Kidney capillary endothelial cell (primary cell): Measurements from ENCODE around the gene ASB16.
"Not testable (repeated sequence)": the region's sequence is repeated elsewhere in the genome, so short reads cannot be mapped to it uniquely, and the experiment has no call there.

Source experiments
- DNase-seq: peaks from one replicate; pipeline ENCODE4 v3.0.0-alpha.2; 2018; ENCODE audit warnings: low spot score

Gene ASB16

GRCh38 chr17:44170499-44171201 is at the start of gene ASB16:
Gene ASB16, plus strand, starts transcription at chr17:44170704. Its CDS starts 86 bp downstream, at chr17:44170790.
- DNase-seq = no peak

GRCh38 chr17:44120851-44121605 is 49.5 kb upstream of the ASB16 start:
- no peak for DNase-seq

- no peak for DNase-seq
These were observed 48.3 kb upstream of the ASB16 start for GRCh38 chr17:44121997-44122815.

GRCh38 chr17:44122816-44123355 is 47.6 kb upstream of the ASB16 start:
- no peak for DNase-seq

GRCh38 chr17:44123356-44124117 is 47.0 kb upstream of the ASB16 start, which contains the start of gene HDAC5:
Gene HDAC5, minus strand, starts transcription at chr17:44123641. Its CDS starts 6,126 bp downstream, at chr17:44117515.
- DNase-seq = peak; percentile 90

GRCh38 chr17:44124118-44124438 is 46.4 kb upstream of the ASB16 start:
- no peak for DNase-seq

GRCh38 chr17:44128383-44128782 is 42.1 kb upstream of the ASB16 start:
- DNase-seq = no peak

GRCh38 chr17:44130693-44131349 is 39.7 kb upstream of the ASB16 start:
- no peak for DNase-seq

- DNase-seq = not testable (repeated sequence)
These were observed 39.1 kb upstream of the ASB16 start for GRCh38 chr17:44131372-44131771.

GRCh38 chr17:44132275-44132821 is 38.2 kb upstream of the ASB16 start:
- no peak for DNase-seq

- DNase-seq = no peak
These were observed 36.5 kb upstream of the ASB16 start for GRCh38 chr17:44133918-44134476.

- no peak for DNase-seq
These were observed 35.5 kb upstream of the ASB16 start for GRCh38 chr17:44134752-44135568.

- peak; percentile 93 for DNase-seq
These were observed 32.4 kb upstream of the ASB16 start for GRCh38 chr17:44137891-44138709.

GRCh38 chr17:44143921-44144320 is 26.6 kb upstream of the ASB16 start:
- not testable (repeated sequence) for DNase-seq

- DNase-seq = no peak
These were observed 25.4 kb upstream of the ASB16 start for GRCh38 chr17:44144966-44145739.

- no peak for DNase-seq
These were observed 23.8 kb upstream of the ASB16 start for GRCh38 chr17:44146375-44147346.

- DNase-seq = no peak
These were observed 22.7 kb upstream of the ASB16 start for GRCh38 chr17:44147812-44148211.
